ENCODE results near the gene GRIK3. TPM values are rescaled to one million over a fixed set of nuclear protein-coding genes. Genes with fewer than 3 reads are reported as not detected.

The GRIK3 gene
- total and polyA plus RNA-seq, 2 of the 8 experiments (the other 6 are each of a cell fraction or from before 2014, with no cell fraction given) = 2.1 to 3.4 TPM

GRCh38 chr1:36775716-36776115 lies 258.6 kb downstream of the GRIK3 start:
- H2AK5ac ChIP-seq (ENCODE audit: low read depth, low read length) = no peak overlapping the region
- no peaks in the 10 kb centered on the region for H3K79me2 ChIP-seq (ENCODE audit: control insufficient read depth in 1 of 2, insufficient read depth in 2 of 2, low read length in 2 of 2)
- H3K4me3 ChIP-seq (ENCODE audit: extremely low read depth in 1 of 4, insufficient read depth in 2 of 4, low read depth in 3 of 4, low read length in 4 of 4) = no peak overlapping the region
- H2BK120ac ChIP-seq (replicated peaks; ENCODE audit: low read depth, low read length) = no peak overlapping the region
- H3K79me1 ChIP-seq (ENCODE audit: low read depth, low read length) = no peaks in the 10 kb centered on the region
- FAIRE-seq (no peak), DNase-seq (ENCODE audit: low read depth in 1 of 2, low spot score in 2 of 2) (no peak)
- H3K27me3 ChIP-seq (replicated peaks in 1 of 4; ENCODE audit: control insufficient read depth in 3 of 4, extremely low read depth in 1 of 4, insufficient read depth in 3 of 4, low read length in 3 of 4) = no peaks in the 10 kb centered on the region; a peak in 2 of 7 replicates
- no peak overlapping the region for H3K14ac ChIP-seq (ENCODE audit: insufficient read length)
- no peak overlapping the region for H3K4me2 ChIP-seq (ENCODE audit: insufficient read depth in 1 of 2, low read depth in 2 of 2, low read length in 2 of 2)
- 73% methylated on average over 2 of the region's 2 CpGs; no CpG with 5 or more reads in 1 of the 2 experiments for whole genome bisulfite sequencing, 2 experiments (ENCODE audit: extremely low coverage in 1 of 2, insufficient coverage in 1 of 2, insufficient read length in 1 of 2, insufficient replicate concordance in 2 of 2, low coverage in 1 of 2, low lambda C conversion rate in 2 of 2, missing lambda C conversion rate in 1 of 2)
- no peak overlapping the region for H3K27ac ChIP-seq (ENCODE audit: low read depth, low read length)
- H3K4ac ChIP-seq (replicated peaks; ENCODE audit: insufficient read length, low read depth, low read length) = no peak overlapping the region
- POLR2A ChIA-PET (ENCODE audit: partially characterized antibody) = no interaction called here
- no peaks in the 10 kb centered on the region for H3K36me3 ChIP-seq (ENCODE audit: control insufficient read depth in 2 of 4, insufficient read depth in 4 of 4, low read length in 3 of 4)
- CTCF ChIA-PET (ENCODE audit: partially characterized antibody) = interaction anchor here (1.5 kb wide), 1 partner anchor 51 kb away, joined by 3 read pairs; no protein-coding TSS in a partner anchor
- peaks cover 15 to 23% (median 20%) of the 10 kb centered on the region in 4 experiments for H3K4me1 ChIP-seq (replicated peaks in 1 of 4; ENCODE audit: control insufficient read depth in 3 of 4, insufficient read depth in 4 of 4, low read length in 3 of 4)
- H3K9ac ChIP-seq (replicated peaks in 1 of 4; ENCODE audit: extremely low read depth in 1 of 4, low read depth in 3 of 4, low read length in 3 of 4) = no peak overlapping the region
- H3K56ac ChIP-seq (replicated peaks; ENCODE audit: insufficient read length, low read depth, low read length) = no peak overlapping the region
- H2BK5ac ChIP-seq (ENCODE audit: low read depth, low read length) = no peak overlapping the region
- no peak overlapping the region for H3K18ac ChIP-seq (ENCODE audit: extremely low read depth, low read length)
- H2AFZ ChIP-seq (ENCODE audit: low read length) = no peak overlapping the region
- H4K5ac ChIP-seq (ENCODE audit: insufficient read length, low read depth, low read length) = no peak overlapping the region
- H3K23me2 ChIP-seq (ENCODE audit: low read depth, low read length) = no peaks in the 10 kb centered on the region; the same call in 1 of the 2 replicates
- H4K91ac ChIP-seq (replicated peaks; ENCODE audit: insufficient read length, low read length) = no peak overlapping the region
- no peak overlapping the region for H2BK15ac ChIP-seq (ENCODE audit: low read length)
- no peak overlapping the region for H2BK12ac ChIP-seq (ENCODE audit: low read depth, low read length)
- H4K8ac ChIP-seq (ENCODE audit: extremely low read depth, insufficient read depth, low read length) = no peak overlapping the region
- H3K9me3 ChIP-seq (ENCODE audit: insufficient read depth in 2 of 2, low read depth in 1 of 2, low read length in 1 of 2) = no peaks in the 10 kb centered on the region
- no peak overlapping the region for H2BK20ac ChIP-seq (ENCODE audit: low read length)
- H4K20me1 ChIP-seq (replicated peaks in 1 of 2; ENCODE audit: control insufficient read depth in 1 of 2, insufficient read depth in 2 of 2, low read length in 2 of 2) = no peaks in the 10 kb centered on the region
- no peak overlapping the region for H3K23ac ChIP-seq (ENCODE audit: insufficient read length)
- no peak for TF ChIP-seq BACH1 (IDR thresholded peaks at IDR 0.05; ENCODE audit: low read length)
- TF ChIP-seq ASH2L (IDR thresholded peaks at IDR 0.05; ENCODE audit: low read length) = no peak
- TF ChIP-seq, protein P1, sequence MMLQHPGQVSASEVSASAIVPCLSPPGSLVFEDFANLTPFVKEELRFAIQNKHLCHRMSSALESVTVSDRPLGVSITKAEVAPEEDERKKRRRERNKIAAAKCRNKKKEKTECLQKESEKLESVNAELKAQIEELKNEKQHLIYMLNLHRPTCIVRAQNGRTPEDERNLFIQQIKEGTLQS (IDR thresholded peaks at IDR 0.05; ENCODE audit: insufficient read depth, low read depth, low read length) = no peak
- TF ChIP-seq MAX (IDR thresholded peaks at IDR 0.05) = no peak
- no peak for TF ChIP-seq JUN (IDR thresholded peaks at IDR 0.05; ENCODE audit: low read depth, low read length)
- no peak for TF ChIP-seq PHF8 (conservative IDR thresholded peaks at IDR 0.05; ENCODE audit: low read depth, low read length)
- no peak for TF ChIP-seq NRF1 (IDR thresholded peaks at IDR 0.05; ENCODE audit: low read depth, low read length)
- TF ChIP-seq MAFK (IDR thresholded peaks at IDR 0.05; ENCODE audit: low read depth, low read length) = no peak
- no peak for TF ChIP-seq CEBPB (IDR thresholded peaks at IDR 0.05; ENCODE audit: low read depth, low read length)
- TF ChIP-seq CHD1 (IDR thresholded peaks at IDR 0.05; ENCODE audit: low read depth, low read length) = no peak
- no peak for TF ChIP-seq CBX5 (IDR thresholded peaks at IDR 0.05; ENCODE audit: low read depth, low read length)
- no peak for TF ChIP-seq RXRA (IDR thresholded peaks at IDR 0.05; ENCODE audit: insufficient read depth, low read depth, low read length)
- TF ChIP-seq HDAC6 (IDR thresholded peaks at IDR 0.05; ENCODE audit: low read depth, low read length) = no peak
- TF ChIP-seq TBP (IDR thresholded peaks at IDR 0.05; ENCODE audit: low read depth, low read length) = no peak
